HepG2 (cell line): ENCODE data around the gene KIFAP3. TPM values are rescaled to one million over a fixed set of nuclear protein-coding genes. Genes with fewer than 3 reads are reported as not detected.

Experiments used
- ARNT2 ChIP-seq: sonication (generic); formaldehyde crosslinking; IDR thresholded peaks from 2 replicates; pipeline ENCODE4 v1.8.0; 2022; ENCODE audit warnings: mild to moderate bottlenecking, low read depth, missing genetic modification reagents, moderate library complexity
- HES4 ChIP-seq: sonication (generic); formaldehyde crosslinking; IDR thresholded peaks from 2 replicates; pipeline ENCODE4 v1.9.0; 2021; ENCODE audit warnings: mild to moderate bottlenecking, missing genetic modification reagents, borderline replicate concordance
- MLLT10 ChIP-seq: sonication (generic); formaldehyde crosslinking; IDR thresholded peaks from 2 replicates; pipeline ENCODE4 v1.4.0; 2020; ENCODE audit warnings: missing genetic modification reagents
- MTF2 ChIP-seq: sonication (generic); formaldehyde crosslinking; IDR thresholded peaks from 2 replicates; pipeline ENCODE4 v1.5.0; 2020; ENCODE audit warnings: missing genetic modification reagents, borderline replicate concordance
- NR2C2 ChIP-seq: sonication (generic); formaldehyde crosslinking; IDR thresholded peaks from 2 replicates; pipeline ENCODE4 v1.4.0; 2020; ENCODE audit warnings: missing genetic modification reagents, mild to moderate bottlenecking, moderate library complexity, borderline replicate concordance
- SMC3 ChIP-seq: IDR thresholded peaks from 2 replicates; pipeline ENCODE4 v1.6.1; 2011; ENCODE audit warnings: low read length, improper control_type of control experiment
- ZFP90 ChIP-seq: sonication (generic); formaldehyde crosslinking; IDR thresholded peaks from 2 replicates; pipeline ENCODE4 v1.8.0; 2022; ENCODE audit warnings: missing genetic modification reagents, mild to moderate bottlenecking, inconsistent platforms, borderline replicate concordance
- ZNF382 ChIP-seq: sonication (generic); formaldehyde crosslinking; IDR thresholded peaks from 2 replicates; pipeline ENCODE4 v1.5.0; 2020; ENCODE audit warnings: missing genetic modification reagents, mild to moderate bottlenecking, borderline replicate concordance
- ZNF550 ChIP-seq: sonication (generic); formaldehyde crosslinking; IDR thresholded peaks from 2 replicates; pipeline ENCODE4 v1.4.0; 2020; ENCODE audit warnings: mild to moderate bottlenecking, missing genetic modification reagents, borderline replicate concordance
- ZNF678 ChIP-seq: sonication (generic); formaldehyde crosslinking; IDR thresholded peaks from 2 replicates; pipeline ENCODE4 v1.4.0; 2020; ENCODE audit warnings: mild to moderate bottlenecking, missing genetic modification reagents
- polyA plus RNA-seq, 8 experiments: library from polyadenylated mRNA; depleted of rRNA in 3 of 8; stranded (reverse) in 7 of 8; unstranded in 1 of 8; fragments of >200 nt; fragmentation: Illumina TruSeq in 4 of 8; extraction: Trizol in 4 of 8; gene quantifications; 2 replicates each; pipeline versions ENCODE4 v1.2.1 to v1.2.3, GENCODE V29; 2011 to 2016; ENCODE audit warnings: low read depth in 4 of 8, missing spikeins in 1 of 8, mixed read lengths in 1 of 8; ENCODE audit not compliant: insufficient read depth in 1 of 8
- total RNA-seq, 5 experiments: library from RNA; depleted of rRNA; stranded (reverse); fragments of >200 nt; fragmentation: Illumina TruSeq; extraction: Trizol; gene quantifications; 2 replicates each; pipeline ENCODE4 v1.2.3, GENCODE V29; 2016; ENCODE audit warnings: low read depth in 1 of 5
- TF ChIP-seq, protein P1 (sequence below): sonication (generic); formaldehyde crosslinking; IDR thresholded peaks from 2 replicates; pipeline ENCODE4 v1.9.0; 2021; ENCODE audit warnings: mild to moderate bottlenecking, missing genetic modification reagents
- TF ChIP-seq, protein P2 (sequence below): IDR thresholded peaks from 2 replicates; pipeline ENCODE4 v1.6.1; 2012; ENCODE audit warnings: low read length, improper control_type of control experiment
- TF ChIP-seq, protein P3 (sequence below): sonication (generic); formaldehyde crosslinking; IDR thresholded peaks from 2 replicates; pipeline ENCODE4 v1.8.0; 2022; ENCODE audit warnings: missing genetic modification reagents, mild to moderate bottlenecking, borderline replicate concordance
- TF ChIP-seq, protein P4 (sequence below): sonication (generic); formaldehyde crosslinking; conservative IDR thresholded peaks from 2 replicates; pipeline ENCODE4 v1.4.0; 2020; ENCODE audit warnings: missing genetic modification reagents
- TF ChIP-seq, protein P5 (sequence below): sonication (generic); formaldehyde crosslinking; IDR thresholded peaks from 2 replicates; pipeline ENCODE4 v1.5.0; 2020; ENCODE audit warnings: missing genetic modification reagents

KIFAP3 gene
- total and polyA plus RNA-seq, 2 of the 13 experiments (the other 11 are each of a cell fraction or from before 2014, with no cell fraction given): 3.4 to 10.0 TPM

DNA sequence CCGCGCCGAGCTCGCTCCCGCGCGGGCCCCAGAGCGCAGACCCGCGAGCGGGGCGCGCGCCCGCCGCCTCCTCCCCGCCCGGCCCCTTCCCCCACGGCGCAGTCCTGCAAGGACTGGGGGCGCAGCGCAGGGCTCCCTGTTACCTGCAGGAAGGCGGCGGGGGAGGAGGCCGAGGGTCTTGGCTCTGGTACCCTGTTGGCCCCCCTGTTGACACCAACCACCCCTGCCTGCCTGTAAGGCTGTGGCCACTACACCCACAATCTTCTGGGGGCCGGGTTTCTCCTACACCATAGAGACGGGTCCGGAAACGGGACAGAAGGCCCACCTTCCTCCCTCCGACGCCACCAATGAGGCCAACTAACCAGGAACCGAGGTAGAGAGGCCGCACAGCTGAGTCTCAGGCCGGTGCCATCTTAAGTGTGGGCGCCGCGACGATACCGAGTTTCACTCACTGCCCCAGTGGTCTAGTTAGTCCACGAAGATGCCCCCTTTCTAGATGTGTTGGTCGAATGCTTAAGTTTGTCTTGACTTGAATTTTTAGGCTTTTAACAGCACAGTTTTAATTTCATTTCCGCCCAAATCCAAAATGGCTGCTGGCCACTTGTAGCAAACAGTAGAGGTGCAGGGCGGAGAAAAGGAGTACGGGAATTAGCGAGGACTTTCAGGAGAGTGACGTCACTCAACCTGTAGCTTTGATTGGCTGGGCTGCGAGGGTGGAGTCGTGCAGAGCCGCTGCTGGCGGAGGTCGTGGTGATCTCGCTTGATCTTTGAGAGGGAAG, 180.7 kb downstream of the KIFAP3 start, which contains the start of gene SCYL3 (continued):
- no peak for TF ChIP-seq ZNF550 (CRISPR knock-in tag)
- TF ChIP-seq, protein P1, sequence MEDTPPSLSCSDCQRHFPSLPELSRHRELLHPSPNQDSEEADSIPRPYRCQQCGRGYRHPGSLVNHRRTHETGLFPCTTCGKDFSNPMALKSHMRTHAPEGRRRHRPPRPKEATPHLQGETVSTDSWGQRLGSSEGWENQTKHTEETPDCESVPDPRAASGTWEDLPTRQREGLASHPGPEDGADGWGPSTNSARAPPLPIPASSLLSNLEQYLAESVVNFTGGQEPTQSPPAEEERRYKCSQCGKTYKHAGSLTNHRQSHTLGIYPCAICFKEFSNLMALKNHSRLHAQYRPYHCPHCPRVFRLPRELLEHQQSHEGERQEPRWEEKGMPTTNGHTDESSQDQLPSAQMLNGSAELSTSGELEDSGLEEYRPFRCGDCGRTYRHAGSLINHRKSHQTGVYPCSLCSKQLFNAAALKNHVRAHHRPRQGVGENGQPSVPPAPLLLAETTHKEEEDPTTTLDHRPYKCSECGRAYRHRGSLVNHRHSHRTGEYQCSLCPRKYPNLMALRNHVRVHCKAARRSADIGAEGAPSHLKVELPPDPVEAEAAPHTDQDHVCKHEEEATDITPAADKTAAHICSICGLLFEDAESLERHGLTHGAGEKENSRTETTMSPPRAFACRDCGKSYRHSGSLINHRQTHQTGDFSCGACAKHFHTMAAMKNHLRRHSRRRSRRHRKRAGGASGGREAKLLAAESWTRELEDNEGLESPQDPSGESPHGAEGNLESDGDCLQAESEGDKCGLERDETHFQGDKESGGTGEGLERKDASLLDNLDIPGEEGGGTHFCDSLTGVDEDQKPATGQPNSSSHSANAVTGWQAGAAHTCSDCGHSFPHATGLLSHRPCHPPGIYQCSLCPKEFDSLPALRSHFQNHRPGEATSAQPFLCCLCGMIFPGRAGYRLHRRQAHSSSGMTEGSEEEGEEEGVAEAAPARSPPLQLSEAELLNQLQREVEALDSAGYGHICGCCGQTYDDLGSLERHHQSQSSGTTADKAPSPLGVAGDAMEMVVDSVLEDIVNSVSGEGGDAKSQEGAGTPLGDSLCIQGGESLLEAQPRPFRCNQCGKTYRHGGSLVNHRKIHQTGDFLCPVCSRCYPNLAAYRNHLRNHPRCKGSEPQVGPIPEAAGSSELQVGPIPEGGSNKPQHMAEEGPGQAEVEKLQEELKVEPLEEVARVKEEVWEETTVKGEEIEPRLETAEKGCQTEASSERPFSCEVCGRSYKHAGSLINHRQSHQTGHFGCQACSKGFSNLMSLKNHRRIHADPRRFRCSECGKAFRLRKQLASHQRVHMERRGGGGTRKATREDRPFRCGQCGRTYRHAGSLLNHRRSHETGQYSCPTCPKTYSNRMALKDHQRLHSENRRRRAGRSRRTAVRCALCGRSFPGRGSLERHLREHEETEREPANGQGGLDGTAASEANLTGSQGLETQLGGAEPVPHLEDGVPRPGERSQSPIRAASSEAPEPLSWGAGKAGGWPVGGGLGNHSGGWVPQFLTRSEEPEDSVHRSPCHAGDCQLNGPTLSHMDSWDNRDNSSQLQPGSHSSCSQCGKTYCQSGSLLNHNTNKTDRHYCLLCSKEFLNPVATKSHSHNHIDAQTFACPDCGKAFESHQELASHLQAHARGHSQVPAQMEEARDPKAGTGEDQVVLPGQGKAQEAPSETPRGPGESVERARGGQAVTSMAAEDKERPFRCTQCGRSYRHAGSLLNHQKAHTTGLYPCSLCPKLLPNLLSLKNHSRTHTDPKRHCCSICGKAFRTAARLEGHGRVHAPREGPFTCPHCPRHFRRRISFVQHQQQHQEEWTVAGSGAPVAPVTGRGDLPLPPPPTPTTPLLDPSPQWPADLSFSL (CRISPR knock-in tag): no peak
- TF ChIP-seq HES4 (CRISPR knock-in tag): 0 out of 2 replicates have a peak, but pooled peaks have one; percentile 24
- TF ChIP-seq NR2C2 (CRISPR knock-in tag): peak; percentile 89
- no peak for TF ChIP-seq ZNF678
- peak; percentile 73 for TF ChIP-seq ARNT2 (CRISPR knock-in tag)
- TF ChIP-seq, protein P2, sequence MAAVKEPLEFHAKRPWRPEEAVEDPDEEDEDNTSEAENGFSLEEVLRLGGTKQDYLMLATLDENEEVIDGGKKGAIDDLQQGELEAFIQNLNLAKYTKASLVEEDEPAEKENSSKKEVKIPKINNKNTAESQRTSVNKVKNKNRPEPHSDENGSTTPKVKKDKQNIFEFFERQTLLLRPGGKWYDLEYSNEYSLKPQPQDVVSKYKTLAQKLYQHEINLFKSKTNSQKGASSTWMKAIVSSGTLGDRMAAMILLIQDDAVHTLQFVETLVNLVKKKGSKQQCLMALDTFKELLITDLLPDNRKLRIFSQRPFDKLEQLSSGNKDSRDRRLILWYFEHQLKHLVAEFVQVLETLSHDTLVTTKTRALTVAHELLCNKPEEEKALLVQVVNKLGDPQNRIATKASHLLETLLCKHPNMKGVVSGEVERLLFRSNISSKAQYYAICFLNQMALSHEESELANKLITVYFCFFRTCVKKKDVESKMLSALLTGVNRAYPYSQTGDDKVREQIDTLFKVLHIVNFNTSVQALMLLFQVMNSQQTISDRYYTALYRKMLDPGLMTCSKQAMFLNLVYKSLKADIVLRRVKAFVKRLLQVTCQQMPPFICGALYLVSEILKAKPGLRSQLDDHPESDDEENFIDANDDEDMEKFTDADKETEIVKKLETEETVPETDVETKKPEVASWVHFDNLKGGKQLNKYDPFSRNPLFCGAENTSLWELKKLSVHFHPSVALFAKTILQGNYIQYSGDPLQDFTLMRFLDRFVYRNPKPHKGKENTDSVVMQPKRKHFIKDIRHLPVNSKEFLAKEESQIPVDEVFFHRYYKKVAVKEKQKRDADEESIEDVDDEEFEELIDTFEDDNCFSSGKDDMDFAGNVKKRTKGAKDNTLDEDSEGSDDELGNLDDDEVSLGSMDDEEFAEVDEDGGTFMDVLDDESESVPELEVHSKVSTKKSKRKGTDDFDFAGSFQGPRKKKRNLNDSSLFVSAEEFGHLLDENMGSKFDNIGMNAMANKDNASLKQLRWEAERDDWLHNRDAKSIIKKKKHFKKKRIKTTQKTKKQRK: no peak
- TF ChIP-seq MLLT10 (CRISPR knock-in tag): no peak
- 0 out of 2 replicates have a peak, but pooled peaks have one; percentile 44 for TF ChIP-seq ZFP90 (CRISPR knock-in tag)
- TF ChIP-seq, protein P3, sequence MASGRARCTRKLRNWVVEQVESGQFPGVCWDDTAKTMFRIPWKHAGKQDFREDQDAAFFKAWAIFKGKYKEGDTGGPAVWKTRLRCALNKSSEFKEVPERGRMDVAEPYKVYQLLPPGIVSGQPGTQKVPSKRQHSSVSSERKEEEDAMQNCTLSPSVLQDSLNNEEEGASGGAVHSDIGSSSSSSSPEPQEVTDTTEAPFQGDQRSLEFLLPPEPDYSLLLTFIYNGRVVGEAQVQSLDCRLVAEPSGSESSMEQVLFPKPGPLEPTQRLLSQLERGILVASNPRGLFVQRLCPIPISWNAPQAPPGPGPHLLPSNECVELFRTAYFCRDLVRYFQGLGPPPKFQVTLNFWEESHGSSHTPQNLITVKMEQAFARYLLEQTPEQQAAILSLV (CRISPR knock-in tag): peak; percentile 34; the same call in 1 of the 2 replicates
- TF ChIP-seq MTF2 (CRISPR knock-in tag): no peak
- TF ChIP-seq, protein P4, sequence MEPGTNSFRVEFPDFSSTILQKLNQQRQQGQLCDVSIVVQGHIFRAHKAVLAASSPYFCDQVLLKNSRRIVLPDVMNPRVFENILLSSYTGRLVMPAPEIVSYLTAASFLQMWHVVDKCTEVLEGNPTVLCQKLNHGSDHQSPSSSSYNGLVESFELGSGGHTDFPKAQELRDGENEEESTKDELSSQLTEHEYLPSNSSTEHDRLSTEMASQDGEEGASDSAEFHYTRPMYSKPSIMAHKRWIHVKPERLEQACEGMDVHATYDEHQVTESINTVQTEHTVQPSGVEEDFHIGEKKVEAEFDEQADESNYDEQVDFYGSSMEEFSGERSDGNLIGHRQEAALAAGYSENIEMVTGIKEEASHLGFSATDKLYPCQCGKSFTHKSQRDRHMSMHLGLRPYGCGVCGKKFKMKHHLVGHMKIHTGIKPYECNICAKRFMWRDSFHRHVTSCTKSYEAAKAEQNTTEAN (CRISPR knock-in tag): no peak
- no peak for TF ChIP-seq ZNF382 (CRISPR knock-in tag)
- TF ChIP-seq SMC3: no peak
- TF ChIP-seq, protein P5, sequence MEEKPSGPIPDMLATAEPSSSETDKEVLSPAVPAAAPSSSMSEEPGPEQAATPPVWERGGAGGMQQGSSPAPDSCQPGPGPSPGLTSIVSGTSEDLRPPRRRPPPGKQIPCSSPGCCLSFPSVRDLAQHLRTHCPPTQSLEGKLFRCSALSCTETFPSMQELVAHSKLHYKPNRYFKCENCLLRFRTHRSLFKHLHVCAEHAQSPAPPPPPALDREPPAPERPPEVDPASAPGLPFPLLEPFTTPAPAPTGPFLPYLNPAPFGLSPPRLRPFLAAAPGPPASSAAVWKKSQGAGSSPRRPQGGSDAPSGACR: no peak; the same call in 1 of the 2 replicates
